Measurements from ENCODE around the gene CMIP.
"Not testable (repeated sequence)": the region's sequence is repeated elsewhere in the genome, so short reads cannot be mapped to it uniquely, and the experiment has no call there.

Gene CMIP

DNA sequence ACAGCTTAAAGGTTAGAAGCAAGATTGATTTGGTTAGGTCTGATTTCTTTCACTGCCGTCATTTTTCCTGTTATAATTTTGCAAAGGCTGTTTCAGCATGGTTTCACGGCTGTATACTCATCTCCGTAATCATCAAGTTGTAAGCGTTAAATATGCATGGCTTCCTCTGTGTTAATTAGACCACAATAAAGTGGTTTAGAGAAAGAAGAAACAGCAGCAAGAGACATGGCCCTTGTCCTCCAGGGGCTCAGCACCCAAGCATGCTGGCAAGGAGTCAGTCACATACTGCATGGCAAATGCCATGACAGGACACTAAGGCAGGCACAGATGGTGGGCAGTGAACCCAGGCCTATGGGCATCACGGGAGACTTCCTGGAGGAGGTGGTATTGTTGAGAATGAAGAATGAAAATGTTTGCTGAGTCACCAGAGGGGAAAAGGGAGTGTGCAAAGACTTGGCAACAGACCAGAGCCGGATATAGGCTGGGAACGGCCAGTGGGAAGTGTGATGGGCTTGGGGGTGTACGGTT is 273.1 kb downstream of the CMIP start:
- no peak for DNase-seq (ENCODE audit: low read depth, low spot score)
- H3K4me3 ChIP-seq (ENCODE audit: low read length) = no peak overlapping the region

DNA sequence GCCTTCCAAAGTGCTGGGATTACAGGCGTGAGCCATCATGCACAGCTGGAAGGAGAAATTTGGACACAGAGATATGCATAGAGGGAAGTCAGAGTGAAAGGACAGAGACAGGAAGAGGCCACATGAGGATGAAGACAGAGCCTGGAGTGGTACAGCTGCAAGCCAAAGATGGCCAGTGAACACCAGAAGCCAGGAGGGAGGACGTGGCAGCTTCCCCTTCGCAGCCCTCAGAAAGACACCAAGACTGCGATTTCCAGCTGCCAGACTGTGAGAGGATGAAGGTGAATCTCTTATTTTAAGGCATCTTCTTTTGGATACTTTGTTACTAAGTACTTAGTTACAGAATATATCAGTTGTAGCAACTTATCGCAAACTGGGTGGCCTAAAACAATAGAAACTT is 274.0 kb downstream of the CMIP start:
- DNase-seq (ENCODE audit: low read depth, low spot score) = no peak

DNA sequence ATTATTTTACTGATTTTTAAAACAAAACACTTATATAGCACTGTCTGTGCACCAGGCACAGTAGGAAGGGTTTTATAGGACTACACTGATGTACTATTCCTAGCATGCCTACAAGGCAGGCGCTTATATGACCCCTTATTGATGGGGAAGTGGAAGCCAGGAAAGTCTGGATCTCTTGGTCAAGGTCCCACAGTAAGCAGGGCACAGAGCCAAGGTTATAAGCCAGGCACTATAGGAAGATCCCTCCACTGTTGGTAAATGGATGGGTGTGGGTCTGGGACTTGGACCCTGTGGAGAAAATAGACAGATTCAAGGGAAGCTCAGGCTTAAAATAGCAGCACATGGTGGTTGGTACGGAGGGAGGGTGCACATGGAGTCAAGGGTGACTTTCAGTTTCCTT is 275.4 kb downstream of the CMIP start:
- DNase-seq (ENCODE audit: low read depth, low spot score) = no peak
- H3K4me3 ChIP-seq (ENCODE audit: low read length) = no peak overlapping the region

More for the DNA sequence above, 274.0 kb downstream of the CMIP start:
- peak overlapping the region; percentile 51 for H3K4me3 ChIP-seq (ENCODE audit: low read length)

DNA sequence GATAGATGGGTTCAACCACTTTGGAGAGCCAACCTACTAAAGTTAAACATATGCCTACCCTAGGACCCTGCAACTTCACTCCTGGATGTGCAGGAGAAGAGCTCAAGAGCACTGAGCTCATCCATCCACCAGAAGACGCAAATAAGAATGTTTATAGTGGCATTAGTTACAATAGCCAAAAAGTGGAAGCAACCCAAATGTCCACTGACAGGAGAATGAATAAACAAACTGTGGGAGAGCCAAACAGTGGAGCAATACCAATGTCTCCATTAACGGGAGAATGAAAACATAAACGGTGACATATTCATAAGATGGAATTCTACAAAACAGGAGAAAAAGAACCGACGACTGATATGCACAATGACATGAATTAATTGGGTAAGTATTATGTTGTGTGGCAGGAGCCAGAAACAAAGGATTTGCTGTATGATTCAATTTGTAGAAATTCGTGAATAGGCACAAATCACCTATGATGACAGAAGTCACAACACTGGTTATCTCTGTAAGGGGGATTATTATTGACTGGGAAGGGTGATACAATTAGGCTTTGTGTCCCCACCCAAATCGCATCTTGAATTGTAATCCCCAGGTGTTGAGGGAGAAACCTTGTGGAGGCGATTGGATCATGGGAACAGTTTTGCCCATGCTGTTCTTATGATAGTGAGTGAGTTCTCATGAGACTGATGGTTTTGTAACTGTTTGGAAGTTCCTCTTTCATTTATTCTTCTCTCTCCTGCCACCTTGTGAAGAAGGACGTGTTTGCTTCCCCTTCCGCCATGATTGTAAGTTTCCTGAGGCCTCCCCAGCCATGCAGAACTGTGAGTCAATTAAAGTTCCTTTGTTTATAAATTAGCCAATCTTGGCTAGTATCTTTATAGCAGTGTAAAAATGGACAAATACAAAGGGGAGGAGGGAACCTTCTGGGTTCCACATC is 276.6 kb downstream of the CMIP start:
- no peak overlapping the region for H3K4me3 ChIP-seq (ENCODE audit: low read length)
- no peak for DNase-seq (ENCODE audit: low read depth, low spot score)

DNA sequence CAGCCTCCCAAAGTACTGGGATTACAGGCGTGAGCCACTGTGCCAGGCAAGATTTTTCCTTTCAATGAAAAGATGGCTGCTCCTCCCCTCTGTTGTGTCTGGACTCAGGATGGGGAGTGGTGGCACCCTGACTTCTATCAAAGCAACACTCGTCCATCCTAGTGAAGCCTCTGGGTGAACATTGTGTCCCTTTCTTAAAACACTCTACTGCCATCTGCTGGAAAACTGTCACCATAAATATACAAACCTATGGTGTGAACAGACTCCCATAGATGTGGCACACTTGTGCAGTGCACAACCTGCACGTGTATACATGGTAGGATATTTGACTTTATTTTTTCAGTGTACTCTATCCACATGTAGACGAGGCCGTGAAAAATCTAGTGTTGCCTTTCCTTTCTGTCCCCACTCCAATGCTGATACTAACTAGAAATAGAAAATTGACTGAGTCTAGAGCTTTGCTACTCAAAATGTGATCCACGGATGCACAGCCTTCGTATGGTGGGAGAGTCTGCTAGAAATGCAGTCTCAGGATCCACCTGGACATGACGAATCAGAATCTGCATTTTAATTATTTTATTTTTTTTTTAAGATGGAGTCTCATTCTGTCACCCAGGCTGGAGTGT is 278.6 kb downstream of the CMIP start:
- DNase-seq (ENCODE audit: low read depth, low spot score) = peak; percentile 82

DNA sequence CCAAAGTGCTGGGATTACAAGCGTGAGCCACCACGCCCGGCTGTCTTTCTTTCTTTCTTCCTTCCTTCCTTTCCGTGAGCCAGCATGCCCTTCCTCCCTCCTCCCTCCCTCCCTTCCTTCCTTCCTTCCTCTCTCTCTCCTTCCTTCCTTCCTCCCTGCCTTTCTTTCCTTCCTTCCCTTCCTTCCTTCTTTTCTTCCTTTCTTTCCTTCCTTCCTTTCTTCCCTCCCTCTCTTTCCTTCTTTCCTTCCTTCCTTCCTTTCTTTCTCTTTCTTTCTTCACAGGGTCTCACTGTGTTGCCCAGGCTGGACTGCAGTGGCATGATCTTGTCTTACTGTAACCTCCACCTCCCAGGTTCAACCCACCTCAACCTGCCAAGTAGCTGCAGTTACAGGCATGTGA is 283.8 kb downstream of the CMIP start:
- DNase-seq (ENCODE audit: low read depth, low spot score) = no peak
- H3K4me3 ChIP-seq (ENCODE audit: low read length) = no peak overlapping the region

More for the DNA sequence above, 278.6 kb downstream of the CMIP start:
- H3K4me3 ChIP-seq (ENCODE audit: low read length) = no peak overlapping the region

DNA sequence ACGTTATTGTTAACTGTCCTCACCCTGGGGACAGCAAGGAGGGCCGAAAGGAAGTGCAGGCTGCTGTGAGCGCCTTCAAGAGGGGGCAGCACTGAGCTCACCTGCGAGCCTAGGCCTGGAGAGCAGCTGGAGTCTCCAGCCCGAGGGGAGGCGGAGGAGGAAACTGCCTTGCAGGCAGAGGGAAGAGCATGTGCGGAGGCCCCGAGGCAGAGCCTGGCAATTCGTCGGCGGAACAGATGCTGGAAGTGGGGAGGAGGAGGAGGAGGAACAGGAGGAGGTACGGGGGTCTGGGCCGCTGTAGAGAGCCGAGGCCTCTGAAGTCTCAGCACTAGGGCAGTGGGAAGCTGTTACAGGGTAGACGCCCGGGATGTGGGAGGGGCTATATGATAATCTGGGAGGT is 284.8 kb downstream of the CMIP start:
- no peak for DNase-seq (ENCODE audit: low read depth, low spot score)
- H3K4me3 ChIP-seq (ENCODE audit: low read length) = no peak overlapping the region

DNA sequence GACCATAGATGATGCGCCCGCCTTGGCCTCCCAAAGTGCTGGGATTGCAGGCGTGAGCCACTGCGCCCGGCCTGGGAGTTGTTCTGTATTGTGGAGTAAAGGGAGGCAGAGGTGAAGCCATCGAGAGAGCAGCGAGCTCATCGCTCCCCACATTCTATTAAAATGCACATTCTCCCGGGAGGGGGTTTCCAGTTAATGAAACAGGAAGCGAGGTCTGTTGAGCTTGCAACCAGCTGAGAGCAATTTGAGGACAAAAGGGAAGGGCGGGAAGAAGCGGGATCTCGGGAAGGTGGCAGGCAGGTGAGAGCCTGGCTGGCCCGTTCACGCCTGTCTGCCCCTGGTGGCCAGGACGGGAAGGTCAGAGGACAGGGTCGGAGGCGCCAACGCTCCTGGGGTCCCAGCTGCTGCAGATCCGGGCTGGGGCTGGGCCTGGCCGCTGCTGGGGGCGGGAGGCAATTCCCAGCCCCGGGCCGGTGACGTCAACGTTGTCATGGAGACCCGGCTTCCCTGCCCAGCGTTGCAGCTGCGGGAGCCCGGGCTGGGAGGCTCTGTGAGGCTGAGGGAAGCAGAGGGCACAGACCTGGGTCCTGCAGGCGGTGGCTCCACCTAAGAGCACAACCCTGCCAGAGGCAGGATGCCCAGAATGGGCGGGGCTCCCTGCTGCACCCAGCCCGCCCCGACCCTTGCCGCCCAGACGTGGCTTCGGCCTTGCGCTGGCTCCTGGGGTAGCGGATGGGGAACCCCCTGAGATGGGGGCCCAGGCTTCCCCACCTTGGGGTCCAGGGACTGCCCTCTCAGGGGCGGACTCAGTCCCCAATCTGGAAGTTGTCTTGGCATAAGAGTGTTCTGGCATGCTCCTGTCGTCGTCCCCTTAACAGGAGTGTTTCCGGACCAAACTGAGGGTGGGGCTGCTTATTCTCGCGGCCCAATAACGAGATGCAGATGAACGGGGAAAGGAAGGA is 285.8 kb downstream of the CMIP start:
- DNase-seq (ENCODE audit: low read depth, low spot score) = no peak
- peak overlapping the region; percentile 9; the same call in 1 of the 2 replicates for H3K4me3 ChIP-seq (ENCODE audit: low read length)

DNA sequence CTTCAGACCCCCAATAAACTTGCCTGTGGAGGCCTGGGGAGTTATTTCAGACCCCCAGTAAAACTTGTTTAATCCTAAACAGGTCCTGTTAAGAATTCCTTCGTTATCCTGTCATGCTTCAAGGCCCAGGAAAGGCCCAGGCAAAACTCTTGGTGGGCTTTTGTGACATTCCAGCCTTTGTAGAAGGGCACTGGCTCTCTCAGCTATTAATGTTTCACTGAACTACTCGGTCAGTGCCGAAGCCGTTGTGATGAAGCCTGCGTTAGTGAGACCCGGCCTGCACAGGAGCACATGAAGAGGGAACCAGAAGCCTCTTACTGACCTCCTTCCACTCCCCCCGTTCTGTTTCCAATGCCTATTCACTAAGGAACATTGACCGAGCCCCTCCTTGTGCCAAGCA is 287.0 kb downstream of the CMIP start:
- no peak for DNase-seq (ENCODE audit: low read depth, low spot score)
- H3K4me3 ChIP-seq (ENCODE audit: low read length) = no peak overlapping the region

DNA sequence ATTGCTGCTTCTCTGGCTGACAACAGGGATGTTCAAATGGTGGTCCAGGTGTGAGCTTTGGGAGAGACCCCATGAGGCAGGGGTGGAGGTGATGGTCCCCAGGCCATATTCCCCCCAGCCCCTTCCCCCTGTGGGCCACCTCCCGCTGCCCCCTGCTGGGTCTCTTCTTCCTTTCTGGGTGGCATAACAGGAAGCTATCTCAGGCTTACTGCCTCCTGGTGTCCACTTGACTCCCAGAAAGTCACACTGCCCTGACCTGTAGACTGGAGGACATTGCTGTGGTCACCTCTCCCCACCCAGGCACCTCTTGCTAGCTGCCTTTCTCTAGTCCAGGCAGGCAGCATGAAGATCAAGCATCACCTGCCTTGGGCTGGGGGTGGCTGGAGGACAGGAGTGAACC is 288.1 kb downstream of the CMIP start:
- no peak for DNase-seq (ENCODE audit: low read depth, low spot score)
- H3K4me3 ChIP-seq (ENCODE audit: low read length) = no peak overlapping the region

DNA sequence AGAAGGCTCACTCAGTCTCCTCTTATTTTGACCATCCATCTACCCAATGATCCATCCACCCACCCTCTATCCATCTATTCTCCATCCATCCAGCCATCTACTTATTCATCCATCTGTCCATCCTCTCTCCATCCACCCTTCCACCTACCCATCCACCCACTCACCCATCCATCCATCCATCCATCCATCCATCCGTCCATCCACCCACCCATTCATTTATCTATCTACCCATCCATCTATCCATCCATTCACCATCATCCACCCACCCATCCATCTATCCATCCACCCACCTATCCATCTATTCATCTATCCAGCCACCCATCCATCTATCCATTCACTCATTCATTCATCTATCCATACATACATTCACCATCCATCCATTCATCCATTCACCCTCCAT is 288.7 kb downstream of the CMIP start:
- no peak overlapping the region for H3K4me3 ChIP-seq (ENCODE audit: low read length)
- no peak for DNase-seq (ENCODE audit: low read depth, low spot score)

DNA sequence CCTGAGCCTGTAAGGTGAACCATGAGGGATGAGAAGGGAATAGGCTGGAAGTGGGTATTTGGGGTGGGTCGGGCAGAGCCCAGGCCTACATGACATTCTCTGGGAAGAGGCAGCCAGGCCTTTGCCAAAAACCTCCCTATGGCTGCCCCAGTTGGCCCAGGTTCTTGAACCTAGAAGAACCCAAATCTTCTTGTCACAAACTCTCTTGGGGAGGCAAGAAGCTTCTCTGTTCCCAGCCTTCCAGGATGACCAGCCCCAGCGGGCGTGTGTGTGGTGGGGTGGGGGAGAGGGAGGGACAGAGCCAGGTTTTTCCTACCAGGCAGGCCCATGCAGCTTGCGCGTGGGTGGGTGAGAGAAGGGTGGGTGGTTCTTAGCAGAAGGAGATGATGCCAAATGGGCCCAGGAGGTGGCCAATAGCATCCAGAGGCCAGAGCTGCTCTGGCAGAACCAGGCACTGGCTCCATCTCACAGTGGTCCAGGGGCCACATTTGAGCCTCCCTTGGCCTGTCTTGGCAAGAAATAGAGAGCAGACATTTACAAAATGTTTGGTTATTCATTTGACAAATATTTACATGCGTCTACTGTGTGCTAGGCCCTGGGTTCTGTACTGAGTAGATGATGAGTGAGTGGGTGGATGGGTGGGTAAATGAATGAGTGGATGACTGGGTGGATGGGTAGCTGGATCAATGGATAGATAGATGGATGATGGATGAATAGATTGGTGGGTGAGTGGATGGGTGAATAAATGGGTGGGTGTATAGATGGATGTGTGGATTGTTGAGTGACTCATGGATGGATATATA is 290.2 kb downstream of the CMIP start:
- no peak for DNase-seq (ENCODE audit: low read depth, low spot score)
- no peak overlapping the region for H3K4me3 ChIP-seq (ENCODE audit: low read length)

DNA sequence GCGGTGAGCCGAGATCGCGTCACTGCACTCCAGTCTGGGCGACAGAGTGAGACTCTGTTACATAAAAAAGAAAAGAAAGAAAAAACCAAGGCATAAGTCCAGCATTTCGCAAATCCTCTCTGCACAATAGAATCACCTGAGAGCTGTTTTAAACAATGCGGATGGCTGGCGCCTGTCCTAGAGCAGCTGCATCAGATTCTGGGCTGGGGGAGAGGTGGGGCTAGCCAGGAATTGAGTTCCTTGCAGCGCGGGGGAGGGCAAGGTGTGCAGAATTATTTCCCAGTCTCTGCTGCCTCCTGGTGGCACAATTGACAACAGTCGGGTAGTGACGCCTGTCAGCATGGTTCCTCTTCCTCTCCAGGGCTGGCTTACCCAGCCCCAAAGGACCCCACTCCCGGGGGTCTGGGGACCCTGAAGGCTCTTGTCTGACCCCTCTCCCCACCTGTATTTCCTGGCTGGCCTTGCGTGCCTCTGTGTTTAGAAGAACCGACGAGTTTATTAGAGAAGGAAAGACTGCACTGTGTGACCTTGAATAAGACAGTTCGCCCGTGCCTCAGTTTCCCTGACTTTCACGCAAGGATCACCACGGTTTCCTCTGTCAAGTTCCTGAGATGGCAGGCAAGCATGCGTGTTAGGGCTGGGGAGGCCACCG is 293.4 kb downstream of the CMIP start:
- DNase-seq (ENCODE audit: low read depth, low spot score) = peak; percentile 77

DNA sequence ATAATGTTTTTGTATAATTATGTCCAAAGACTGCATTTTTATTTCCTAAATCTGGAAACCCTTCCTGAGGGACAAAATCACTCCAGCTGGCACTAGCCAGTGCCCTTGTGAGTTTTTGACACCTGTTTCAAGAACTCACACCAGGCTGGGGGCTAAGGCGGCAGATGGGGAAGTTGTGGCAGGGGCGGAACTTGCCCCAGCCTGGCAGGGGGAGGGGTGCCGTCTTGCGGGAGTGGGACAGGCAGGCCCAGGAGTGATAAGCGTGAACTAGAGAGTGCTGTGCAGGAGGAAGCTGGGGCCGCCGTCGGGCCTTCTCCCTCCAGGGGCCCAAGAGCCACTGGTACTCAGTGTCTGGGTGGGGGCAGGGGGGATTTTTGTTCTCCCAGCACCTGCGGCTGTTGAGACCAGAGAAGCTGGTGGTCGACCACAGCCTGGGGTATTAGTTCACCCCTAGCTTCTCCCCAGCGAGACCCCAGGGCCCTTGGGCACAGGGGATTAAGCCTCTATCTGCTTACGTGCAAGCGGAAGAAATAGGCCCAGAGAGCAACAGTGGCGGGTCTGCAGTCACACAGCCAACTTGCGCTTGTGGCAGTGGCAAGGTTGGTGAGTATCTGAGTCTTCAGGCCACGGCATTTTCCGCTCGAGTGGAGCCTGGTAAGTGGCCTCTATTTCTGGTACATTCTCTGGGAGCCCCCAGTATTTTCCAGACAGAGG is 294.3 kb downstream of the CMIP start:
- H3K4me3 ChIP-seq (ENCODE audit: low read length) = no peak overlapping the region
- DNase-seq (ENCODE audit: low read depth, low spot score) = no peak

More for the DNA sequence above, 293.4 kb downstream of the CMIP start:
- H3K4me3 ChIP-seq (ENCODE audit: low read length) = peak overlapping the region; percentile 26

DNA sequence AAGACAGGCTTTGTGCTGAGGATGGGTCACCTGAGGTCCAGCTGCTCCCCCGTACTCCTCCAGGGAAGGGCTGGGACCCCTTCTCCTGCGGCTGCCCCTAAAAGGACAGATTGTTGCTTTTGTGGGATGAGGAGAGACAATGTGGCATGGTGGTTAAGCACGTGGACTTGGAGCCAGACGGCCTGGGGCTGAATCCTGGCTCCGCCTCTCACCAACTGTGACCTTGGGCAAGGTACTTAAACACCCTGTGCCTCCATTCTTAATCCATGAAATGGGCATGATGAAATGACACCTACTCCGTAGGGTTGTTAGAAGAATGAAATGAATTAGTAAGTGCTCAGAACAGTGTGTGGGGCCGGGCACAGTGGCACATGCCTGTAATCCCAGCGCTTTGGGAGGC is 294.9 kb downstream of the CMIP start:
- DNase-seq (ENCODE audit: low read depth, low spot score) = no peak
- H3K4me3 ChIP-seq (ENCODE audit: low read length) = no peak overlapping the region

DNA sequence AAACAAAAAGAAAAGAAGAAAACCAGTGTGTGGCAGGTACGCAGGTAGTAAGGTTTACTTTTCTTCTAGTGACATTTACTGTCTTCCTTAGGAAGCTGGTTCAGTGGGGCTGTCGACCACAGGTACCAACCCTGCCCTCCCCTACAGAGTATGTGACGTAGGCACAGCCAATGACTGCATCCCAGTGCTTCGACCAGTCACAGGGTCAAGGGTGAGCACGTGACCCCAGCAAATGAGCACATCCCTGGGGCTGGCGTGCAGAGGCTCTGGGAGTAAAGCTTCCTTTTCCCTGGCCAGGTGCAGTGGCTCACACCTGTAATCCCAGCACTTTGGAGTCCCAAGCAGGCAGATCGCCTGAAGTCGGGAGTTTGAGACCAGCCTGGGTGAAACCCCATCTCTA is 295.6 kb downstream of the CMIP start:
- DNase-seq (ENCODE audit: low read depth, low spot score) = no peak
- no peak overlapping the region for H3K4me3 ChIP-seq (ENCODE audit: low read length)

DNA sequence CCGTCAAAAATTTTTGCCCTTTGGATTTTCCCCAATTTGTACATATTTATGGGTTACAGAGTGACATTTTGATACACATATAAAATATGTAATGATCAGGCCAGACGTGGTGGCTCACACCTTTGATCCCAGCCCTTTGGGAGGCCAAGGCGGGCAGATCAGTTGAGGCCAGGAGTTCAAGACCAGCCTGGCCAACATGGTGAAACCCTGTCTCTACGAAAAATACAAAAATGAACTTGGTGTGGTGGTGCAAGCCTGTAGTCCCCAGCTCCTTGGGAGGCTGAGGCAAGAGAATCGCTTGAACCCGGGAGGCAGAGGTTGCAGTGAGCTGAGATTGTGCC is 296.8 kb downstream of the CMIP start:
- DNase-seq (ENCODE audit: low read depth, low spot score); H3K4me3 ChIP-seq (ENCODE audit: low read length): not testable (repeated sequence)
